ENCODE measurements around the gene ARNT2. TPM values are rescaled to one million over a fixed set of nuclear protein-coding genes. Genes with fewer than 3 reads are reported as not detected.

ARNT2 gene
- total and polyA plus RNA-seq, 4 donors = 78.6 to 150 (median 130) TPM

DNA sequence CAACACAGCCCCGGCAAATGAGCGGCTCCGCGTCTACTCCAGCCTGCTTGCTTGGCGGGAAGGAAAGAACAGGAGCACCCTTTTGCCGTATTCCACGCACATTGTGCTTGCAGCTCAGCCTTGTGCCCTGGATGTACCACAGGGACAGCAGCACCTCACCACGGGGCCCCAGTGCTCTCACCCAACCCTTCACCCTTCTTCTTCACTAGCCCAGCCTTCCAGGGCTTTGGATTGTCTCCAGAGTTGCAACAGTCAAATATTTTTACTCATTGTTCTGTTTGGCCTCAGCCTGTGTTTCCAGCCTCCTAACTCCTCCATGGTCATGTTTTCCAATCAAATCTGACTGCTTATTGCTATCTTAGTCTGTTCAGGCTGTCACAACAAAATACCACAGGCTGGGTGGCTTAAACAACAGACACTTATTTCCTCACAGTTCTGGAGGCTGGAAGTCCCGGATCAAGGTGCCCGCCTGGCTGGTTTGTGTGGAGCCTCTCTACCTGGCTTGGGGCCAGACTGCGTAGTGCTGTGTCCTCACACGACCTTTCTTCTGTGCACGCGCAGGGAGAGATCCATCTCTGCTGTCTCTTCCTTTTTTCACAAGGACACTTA is 211.7 kb downstream of the ARNT2 start:
- Histone ChIP-seq H3K4me3 (ENCODE audit: low read depth, low read length) (no peak overlapping the region), H3K27me3 (ENCODE audit: control insufficient read depth, insufficient read depth, low read length) (no peaks in the 10 kb centered on the region), H3K36me3 (ENCODE audit: control insufficient read depth, insufficient read depth, low read length) (no peaks in the 10 kb centered on the region), H3K9me3 (ENCODE audit: control insufficient read depth, insufficient read depth, low read length) (no peaks in the 10 kb centered on the region), H3K4me1 (ENCODE audit: control insufficient read depth, insufficient read depth, low read length) (peaks cover 9% of the 10 kb centered on the region), H3K27ac (ENCODE audit: low read depth, low read length) (no peak overlapping the region)
- peak in 2 of 6 donors; percentile 65 to 72 for DNase-seq (ENCODE audit: low read depth in 4 of 6, low spot score in 6 of 6)
- WGBS (ENCODE audit: insufficient coverage) = 68% methylated on average over 14 of the region's 14 CpGs

DNA sequence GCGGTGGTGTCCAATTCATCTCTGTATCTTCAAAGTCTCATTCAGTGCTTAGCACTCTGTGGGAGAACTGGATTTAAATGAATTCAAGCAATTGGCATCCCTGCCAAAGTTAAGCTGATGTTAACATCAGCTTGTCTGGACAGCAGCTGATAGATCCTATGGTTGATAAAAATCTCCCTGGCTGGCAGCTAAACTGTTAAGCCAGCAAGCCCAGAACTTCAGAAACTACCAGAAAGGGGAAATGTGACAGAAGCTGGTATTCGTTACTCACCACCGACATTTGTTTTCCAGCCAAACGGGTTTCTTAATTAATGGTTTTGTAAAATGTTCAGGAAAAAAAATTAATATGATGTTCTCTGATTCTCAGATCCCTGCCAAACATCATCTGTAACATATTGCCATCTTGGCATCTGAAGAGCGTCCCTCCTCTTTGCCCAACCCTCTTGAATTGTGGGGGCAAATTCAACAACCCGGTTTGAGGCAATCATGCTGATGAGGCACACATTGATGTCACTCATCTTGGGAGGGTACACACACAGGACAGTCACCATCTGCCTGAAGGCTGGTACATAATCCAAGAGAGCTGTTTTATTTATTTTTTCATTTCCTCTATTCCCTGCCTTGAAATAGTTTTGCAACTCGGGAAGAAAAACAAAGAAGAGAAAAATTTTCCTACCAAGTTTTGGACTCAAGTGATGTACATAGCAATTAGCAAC is 214.7 kb downstream of the ARNT2 start:
- DNase-seq (ENCODE audit: low read depth in 4 of 6, low spot score in 6 of 6) = peak in 1 of 6 donors; percentile 68
- no peaks in the 10 kb centered on the region for H3K9me3 ChIP-seq (ENCODE audit: control insufficient read depth, insufficient read depth, low read length)
- no peak overlapping the region for H3K27ac ChIP-seq (ENCODE audit: low read depth, low read length)
- peaks cover 9% of the 10 kb centered on the region for H3K4me1 ChIP-seq (ENCODE audit: control insufficient read depth, insufficient read depth, low read length)
- 81% methylated on average over 5 of the region's 7 CpGs for WGBS (ENCODE audit: insufficient coverage)
- H3K27me3 ChIP-seq (ENCODE audit: control insufficient read depth, insufficient read depth, low read length) = no peaks in the 10 kb centered on the region
- no peak overlapping the region for H3K4me3 ChIP-seq (ENCODE audit: low read depth, low read length)
- H3K36me3 ChIP-seq (ENCODE audit: control insufficient read depth, insufficient read depth, low read length) = no peaks in the 10 kb centered on the region

DNA sequence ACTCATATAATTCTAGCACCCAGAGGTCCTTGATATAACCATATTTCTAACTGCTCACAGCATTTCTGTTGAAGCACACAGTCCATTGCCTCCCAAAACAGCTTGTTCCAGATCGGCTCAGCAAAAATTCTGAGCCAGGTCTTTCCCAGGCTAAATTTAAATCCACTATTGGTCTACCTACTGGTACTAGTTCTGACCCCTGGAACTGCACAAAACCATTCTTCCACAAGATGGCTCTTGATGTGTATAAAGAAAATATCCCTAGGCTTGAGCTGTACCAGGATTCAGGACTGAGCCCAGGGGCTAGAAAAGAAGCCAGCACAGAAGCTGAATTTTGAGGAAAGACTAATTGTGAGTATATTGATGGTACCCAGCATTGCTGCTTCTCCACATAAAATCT is 215.5 kb downstream of the ARNT2 start:
- H3K4me3 ChIP-seq (ENCODE audit: low read depth, low read length) = no peak overlapping the region
- 83% methylated on average over 1 of the region's 1 CpG for WGBS (ENCODE audit: insufficient coverage)
- DNase-seq (ENCODE audit: low read depth in 4 of 6, low spot score in 6 of 6) = peak in 2 of 6 donors; percentile 58 to 68
- H3K9me3 ChIP-seq (ENCODE audit: control insufficient read depth, insufficient read depth, low read length) = no peaks in the 10 kb centered on the region
- H3K27ac ChIP-seq (ENCODE audit: low read depth, low read length) = no peak overlapping the region
- no peaks in the 10 kb centered on the region for H3K27me3 ChIP-seq (ENCODE audit: control insufficient read depth, insufficient read depth, low read length)
- H3K4me1 ChIP-seq (ENCODE audit: control insufficient read depth, insufficient read depth, low read length) = peaks cover 9% of the 10 kb centered on the region
- no peaks in the 10 kb centered on the region for H3K36me3 ChIP-seq (ENCODE audit: control insufficient read depth, insufficient read depth, low read length)

DNA sequence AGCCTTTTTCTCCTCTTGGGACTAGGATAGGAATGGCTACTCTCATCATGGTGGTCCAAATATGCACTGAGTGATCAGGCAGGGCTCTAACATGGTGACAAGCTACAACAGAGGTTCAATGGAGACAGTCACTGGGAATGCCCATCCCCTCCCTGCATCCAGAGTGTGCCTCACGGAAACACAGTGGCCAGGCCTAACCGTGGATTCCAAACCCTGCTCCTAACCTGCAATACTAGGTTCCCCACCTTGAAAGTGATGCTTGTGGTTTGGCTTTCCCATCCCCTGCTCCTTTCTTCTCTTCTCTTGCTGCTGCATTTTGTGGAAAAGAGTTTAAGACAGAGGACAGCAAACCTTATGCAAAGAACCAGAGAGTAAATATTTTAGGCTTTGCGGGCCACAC is 216.0 kb downstream of the ARNT2 start:
- no peak overlapping the region for H3K27ac ChIP-seq (ENCODE audit: low read depth, low read length)
- no peaks in the 10 kb centered on the region for H3K27me3 ChIP-seq (ENCODE audit: control insufficient read depth, insufficient read depth, low read length)
- H3K4me3 ChIP-seq (ENCODE audit: low read depth, low read length) = no peak overlapping the region
- H3K4me1 ChIP-seq (ENCODE audit: control insufficient read depth, insufficient read depth, low read length) = peaks cover 9% of the 10 kb centered on the region
- no peaks in the 10 kb centered on the region for H3K9me3 ChIP-seq (ENCODE audit: control insufficient read depth, insufficient read depth, low read length)
- no peaks in the 10 kb centered on the region for H3K36me3 ChIP-seq (ENCODE audit: control insufficient read depth, insufficient read depth, low read length)
- DNase-seq (ENCODE audit: low read depth in 4 of 6, low spot score in 6 of 6) = no peak
- WGBS (ENCODE audit: insufficient coverage) = 100% methylated on average over 1 of the region's 3 CpGs

DNA sequence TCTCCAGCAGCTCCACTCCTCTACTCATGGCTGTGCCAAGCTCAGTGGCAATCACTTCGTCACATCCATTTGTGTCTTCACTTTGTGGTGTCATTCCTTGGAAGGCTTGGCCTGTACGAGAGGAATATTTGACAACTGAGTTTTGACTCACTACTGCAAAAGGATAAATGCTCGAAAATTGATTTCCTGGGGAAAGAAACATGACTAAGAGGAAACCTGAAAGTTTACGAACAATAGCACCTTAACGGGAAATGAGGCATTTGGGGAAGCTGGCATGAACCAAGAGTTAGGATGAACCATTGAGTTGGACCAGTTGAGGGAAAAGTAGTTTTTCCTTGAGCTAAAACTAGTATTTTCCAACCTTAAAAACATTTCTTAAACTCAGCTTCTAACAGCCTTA is 216.7 kb downstream of the ARNT2 start:
- Histone ChIP-seq H3K4me1 (ENCODE audit: control insufficient read depth, insufficient read depth, low read length) (peaks cover 5% of the 10 kb centered on the region), H3K27ac (ENCODE audit: low read depth, low read length) (no peak overlapping the region), H3K36me3 (ENCODE audit: control insufficient read depth, insufficient read depth, low read length) (no peaks in the 10 kb centered on the region), H3K9me3 (ENCODE audit: control insufficient read depth, insufficient read depth, low read length) (no peaks in the 10 kb centered on the region), H3K27me3 (ENCODE audit: control insufficient read depth, insufficient read depth, low read length) (no peaks in the 10 kb centered on the region), H3K4me3 (ENCODE audit: low read depth, low read length) (no peak overlapping the region)
- DNase-seq (ENCODE audit: low read depth in 4 of 6, low spot score in 6 of 6) = no peak
- WGBS (ENCODE audit: insufficient coverage) = 92% methylated on average over 4 of the region's 5 CpGs

DNA sequence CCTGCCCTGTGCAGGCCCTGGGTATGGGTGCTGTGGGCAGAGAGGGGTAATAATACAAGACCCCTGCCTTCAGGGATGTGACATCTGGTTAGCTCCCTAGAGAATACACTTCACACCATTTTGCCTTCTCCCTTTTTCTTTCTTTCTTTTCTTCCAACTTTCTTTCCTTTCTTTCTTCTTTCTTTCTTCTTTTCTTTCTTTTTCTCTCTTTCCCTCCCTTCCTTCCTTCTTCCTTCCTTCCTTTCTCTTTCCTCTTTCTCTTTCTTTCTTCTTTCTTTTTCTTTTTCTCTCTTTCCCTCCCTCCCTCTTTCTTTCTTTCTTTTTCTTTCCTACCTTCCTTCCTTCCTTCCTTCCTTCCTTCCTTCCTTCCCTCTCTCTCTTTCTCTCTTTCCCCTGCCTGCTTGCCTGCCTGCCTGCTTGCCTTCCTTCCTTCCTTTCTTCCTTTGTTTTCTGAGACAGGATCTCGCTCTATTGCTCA is 222.5 kb downstream of the ARNT2 start:
- DNase-seq (ENCODE audit: low read depth in 4 of 6, low spot score in 6 of 6) = no peak
- Histone ChIP-seq H3K9me3 (ENCODE audit: control insufficient read depth, insufficient read depth, low read length) (no peaks in the 10 kb centered on the region), H3K36me3 (ENCODE audit: control insufficient read depth, insufficient read depth, low read length) (no peaks in the 10 kb centered on the region), H3K27ac (ENCODE audit: low read depth, low read length) (no peak overlapping the region), H3K27me3 (ENCODE audit: control insufficient read depth, insufficient read depth, low read length) (no peaks in the 10 kb centered on the region), H3K4me1 (ENCODE audit: control insufficient read depth, insufficient read depth, low read length) (no peaks in the 10 kb centered on the region), H3K4me3 (ENCODE audit: low read depth, low read length) (no peak overlapping the region)
- 80% methylated on average over 1 of the region's 1 CpG for whole genome bisulfite sequencing (ENCODE audit: insufficient coverage)

DNA sequence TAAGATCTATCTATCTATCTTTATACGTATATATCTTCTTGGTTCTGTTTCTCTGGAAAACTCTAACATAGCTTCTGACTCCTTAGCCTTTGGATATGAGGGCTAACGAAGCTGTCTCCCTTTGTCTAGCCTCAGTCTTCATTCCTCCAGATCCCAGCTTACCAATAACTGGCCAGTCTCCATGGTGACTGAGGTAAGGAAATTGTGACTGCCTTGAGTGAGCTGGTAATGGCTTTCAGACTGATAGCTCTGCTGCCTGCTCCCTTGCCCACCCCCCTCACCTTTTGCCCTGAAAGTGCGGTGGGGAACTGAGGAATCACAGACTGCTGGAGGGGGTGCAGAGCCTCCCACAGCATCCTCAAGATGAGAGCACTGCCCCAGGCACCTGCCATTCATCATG is 225.2 kb downstream of the ARNT2 start:
- H3K9me3 ChIP-seq (ENCODE audit: control insufficient read depth, insufficient read depth, low read length) = no peaks in the 10 kb centered on the region
- no peak overlapping the region for H3K27ac ChIP-seq (ENCODE audit: low read depth, low read length)
- WGBS (ENCODE audit: insufficient coverage) = 60% methylated on average over 1 of the region's 3 CpGs

DNA sequence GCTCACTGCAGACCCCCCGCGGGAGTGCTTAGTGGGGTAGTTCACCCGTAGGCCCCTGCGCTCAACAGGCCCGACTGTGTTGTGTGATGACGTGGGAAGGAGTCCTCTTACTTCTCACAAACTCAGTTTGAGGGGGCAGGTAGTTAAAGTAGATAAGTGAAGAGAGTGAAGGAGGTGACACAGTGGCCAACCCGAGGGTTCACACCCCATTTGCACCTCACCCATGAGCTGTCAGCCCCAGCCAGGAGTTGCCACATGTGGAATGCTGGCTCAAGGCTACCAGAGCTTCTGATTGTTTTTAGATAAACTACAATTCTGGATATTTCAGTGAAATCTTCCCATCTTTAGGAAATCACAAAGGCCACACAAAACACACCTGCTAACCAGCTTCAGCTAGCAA is 226.8 kb downstream of the ARNT2 start:
- H3K4me3 ChIP-seq (ENCODE audit: low read depth, low read length) = no peak overlapping the region
- H3K27me3 ChIP-seq (ENCODE audit: control insufficient read depth, insufficient read depth, low read length) = no peaks in the 10 kb centered on the region
- H3K9me3 ChIP-seq (ENCODE audit: control insufficient read depth, insufficient read depth, low read length) = no peaks in the 10 kb centered on the region
- no peaks in the 10 kb centered on the region for H3K36me3 ChIP-seq (ENCODE audit: control insufficient read depth, insufficient read depth, low read length)
- DNase-seq (ENCODE audit: low read depth in 4 of 6, low spot score in 6 of 6) = no peak
- H3K4me1 ChIP-seq (ENCODE audit: control insufficient read depth, insufficient read depth, low read length) = no peaks in the 10 kb centered on the region
- WGBS (ENCODE audit: insufficient coverage) = no CpG with 5 or more reads among the region's 7 CpGs
- H3K27ac ChIP-seq (ENCODE audit: low read depth, low read length) = no peak overlapping the region

More for the DNA sequence above, 225.2 kb downstream of the ARNT2 start:
- no peak overlapping the region for H3K4me3 ChIP-seq (ENCODE audit: low read depth, low read length)
- H3K4me1 ChIP-seq (ENCODE audit: control insufficient read depth, insufficient read depth, low read length) = no peaks in the 10 kb centered on the region
- no peaks in the 10 kb centered on the region for H3K27me3 ChIP-seq (ENCODE audit: control insufficient read depth, insufficient read depth, low read length)
- H3K36me3 ChIP-seq (ENCODE audit: control insufficient read depth, insufficient read depth, low read length) = no peaks in the 10 kb centered on the region
- DNase-seq (ENCODE audit: low read depth in 4 of 6, low spot score in 6 of 6) = peak in 1 of 6 donors; percentile 64

DNA sequence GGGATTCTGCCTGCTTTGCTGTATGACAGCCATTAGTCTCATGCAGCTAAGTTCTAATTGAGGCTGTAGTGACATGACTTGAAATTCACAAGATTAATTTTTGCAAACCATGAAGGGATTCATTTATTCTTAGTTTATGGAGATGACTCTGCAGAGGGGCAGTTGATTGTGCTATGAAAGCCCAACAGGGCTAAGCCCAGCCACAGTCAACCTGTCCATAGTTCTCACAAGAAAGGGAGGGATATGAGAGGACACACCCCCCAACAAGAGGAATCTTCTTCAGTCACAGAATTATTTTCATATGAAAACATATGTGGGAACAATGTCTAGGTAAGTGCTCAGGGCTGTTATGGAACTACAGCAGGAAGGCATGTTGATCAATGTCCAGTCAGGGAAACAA is 229.0 kb downstream of the ARNT2 start:
- Histone ChIP-seq H3K27ac (ENCODE audit: low read depth, low read length) (no peak overlapping the region), H3K9me3 (ENCODE audit: control insufficient read depth, insufficient read depth, low read length) (no peaks in the 10 kb centered on the region), H3K36me3 (ENCODE audit: control insufficient read depth, insufficient read depth, low read length) (no peaks in the 10 kb centered on the region)

DNA sequence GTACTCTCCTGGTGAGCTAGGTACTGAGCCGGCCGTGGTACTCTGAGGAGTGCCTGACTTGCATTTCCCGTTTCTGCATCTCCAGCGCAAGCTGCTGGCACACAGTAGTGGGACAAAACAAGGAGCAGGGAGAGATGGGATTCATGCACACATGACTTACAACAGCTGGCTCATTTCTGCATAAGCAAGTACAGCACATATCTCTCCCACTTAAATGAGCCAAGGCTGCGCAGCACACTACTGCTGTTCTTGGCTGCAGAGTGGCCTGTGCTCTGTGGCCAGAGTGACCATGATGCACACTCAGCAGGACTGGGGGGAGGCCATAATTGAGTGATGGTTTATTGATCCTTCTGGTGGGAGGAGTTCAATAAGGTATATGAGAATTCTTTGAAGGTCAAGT is 231.8 kb downstream of the ARNT2 start:
- no peak overlapping the region for H3K27ac ChIP-seq (ENCODE audit: low read depth, low read length)
- H3K4me1 ChIP-seq (ENCODE audit: control insufficient read depth, insufficient read depth, low read length) = no peaks in the 10 kb centered on the region
- no peaks in the 10 kb centered on the region for H3K27me3 ChIP-seq (ENCODE audit: control insufficient read depth, insufficient read depth, low read length)
- no peak overlapping the region for H3K4me3 ChIP-seq (ENCODE audit: low read depth, low read length)
- peaks cover 6% of the 10 kb centered on the region for H3K9me3 ChIP-seq (ENCODE audit: control insufficient read depth, insufficient read depth, low read length)
- WGBS (ENCODE audit: insufficient coverage) = 96% methylated on average over 4 of the region's 5 CpGs
- no peaks in the 10 kb centered on the region for H3K36me3 ChIP-seq (ENCODE audit: control insufficient read depth, insufficient read depth, low read length)
- DNase-seq (ENCODE audit: low read depth in 4 of 6, low spot score in 6 of 6) = no peak

More for the DNA sequence above, 229.0 kb downstream of the ARNT2 start:
- no peak for DNase-seq (ENCODE audit: low read depth in 4 of 6, low spot score in 6 of 6)
- Histone ChIP-seq H3K27me3 (ENCODE audit: control insufficient read depth, insufficient read depth, low read length) (no peaks in the 10 kb centered on the region), H3K4me3 (ENCODE audit: low read depth, low read length) (no peak overlapping the region), H3K4me1 (ENCODE audit: control insufficient read depth, insufficient read depth, low read length) (no peaks in the 10 kb centered on the region)

All from spinal cord (tissue), 10 donors.